SK-N-SH (cell line): Measurements from ENCODE around the gene PRAME. TPM values are rescaled to one million over a fixed set of nuclear protein-coding genes. Genes with fewer than 3 reads are reported as not detected.

Experiments
- CTCF ChIA-PET: fragments of 300-600, 350-600 bp; formaldehyde crosslinking; extraction: SDS; loops from one replicate; lab custom pipeline; 2021; lab: Yijun Ruan, JAX
- POLR2A ChIA-PET: fragments of 350-600 bp; sonication (Branson Sonifier 250); formaldehyde crosslinking; extraction: SDS; loops from one replicate; lab custom pipeline; 2020; ENCODE audit warnings: antibody characterized with exemption, inconsistent platforms; lab: Yijun Ruan, JAX
- DNase-seq: peaks from one replicate; pipeline ENCODE4 v3.0.0; 2012
- H2AFZ ChIP-seq: fragments of 200-600 bp; sonication (generic); 2 replicates; pipeline ENCODE4 v1.8.1; 2016; ENCODE audit warnings: antibody characterized with exemption, mild to moderate bottlenecking, low read depth
- H3F3A ChIP-seq: fragments of 200-600 bp; sonication (generic); replicated peaks from 2 replicates; pipeline ENCODE3; 2016; ENCODE audit warnings: antibody characterized with exemption, mild to moderate bottlenecking; ENCODE audit not compliant: insufficient read depth
- H3K27ac ChIP-seq, 2 experiments: fragments of 200-500 bp in 1 of 2; fragments of 200-600 bp in 1 of 2; sonication (Bioruptor generic) in 1 of 2; sonication (generic), shearing (Covaris generic) in 1 of 2; 2 replicates each; pipeline versions ENCODE4 v1.5.1 to v1.6.1; 2014 to 2016; ENCODE audit warnings: low read depth in 2 of 2, inconsistent platforms in 1 of 2, low read length in 1 of 2, mild to moderate bottlenecking in 1 of 2, mixed read lengths in 1 of 2
- H3K27me3 ChIP-seq: fragments of 200-600 bp; sonication (generic), shearing (Covaris generic); 2 replicates; pipeline ENCODE4 v1.6.1; 2016; ENCODE audit warnings: mixed run types; ENCODE audit not compliant: insufficient read depth
- H3K36me3 ChIP-seq, 2 experiments: fragments of 200-500 bp in 1 of 2; fragments of 200-600 bp in 1 of 2; sonication (Bioruptor generic) in 1 of 2; sonication (generic) in 1 of 2; replicated peaks in 1 of 2; 2 replicates each; pipeline versions ENCODE3 to v1.5.1; 2014 to 2016; ENCODE audit warnings: low read length in 1 of 2, mild to moderate bottlenecking in 1 of 2; ENCODE audit not compliant: insufficient read depth in 2 of 2, control insufficient read depth in 1 of 2
- H3K4me1 ChIP-seq, 2 experiments: fragments of 200-500 bp in 1 of 2; fragments of 200-600 bp in 1 of 2; sonication (Bioruptor generic) in 1 of 2; sonication (generic), shearing (Covaris generic) in 1 of 2; 2 replicates each; pipeline versions ENCODE4 v1.5.1 to v1.6.1; 2014 to 2016; ENCODE audit warnings: low read depth in 1 of 2, low read length in 1 of 2, mixed run types in 1 of 2; ENCODE audit not compliant: insufficient read depth in 2 of 2, control insufficient read depth in 1 of 2
- H3K4me2 ChIP-seq: fragments of 200-600 bp; sonication (generic), shearing (Covaris generic); 2 replicates; pipeline ENCODE4 v1.6.1; 2017; ENCODE audit warnings: mixed run types
- H3K4me3 ChIP-seq, 2 experiments: fragments of 200-500 bp in 1 of 2; fragments of 200-600 bp in 1 of 2; sonication (Bioruptor generic) in 1 of 2; sonication (generic), shearing (Covaris generic) in 1 of 2; 2 replicates each; pipeline versions ENCODE4 v1.5.1 to v1.8.1; 2014 to 2016; ENCODE audit warnings: low read depth in 2 of 2, inconsistent platforms in 1 of 2, low read length in 1 of 2, mild to moderate bottlenecking in 1 of 2, mixed read lengths in 1 of 2, moderate library complexity in 1 of 2
- H3K79me2 ChIP-seq: fragments of 200-600 bp; sonication (generic); 2 replicates; pipeline ENCODE4 v1.8.1; 2017; ENCODE audit warnings: mild to moderate bottlenecking; ENCODE audit not compliant: insufficient read depth
- H3K9ac ChIP-seq: fragments of 200-600 bp; sonication (generic); 2 replicates; pipeline ENCODE4 v1.6.1; 2017; ENCODE audit warnings: mixed run types
- H3K9me2 ChIP-seq: fragments of 200-600 bp; sonication (generic); 2 replicates; pipeline ENCODE4 v1.6.1; 2017; ENCODE audit warnings: mixed run types
- H3K9me3 ChIP-seq: fragments of 200-600 bp; sonication (generic); 2 replicates; pipeline ENCODE4 v1.6.1; 2017; ENCODE audit warnings: mixed run types, mild to moderate bottlenecking, moderate library complexity
- H4K20me1 ChIP-seq: fragments of 200-600 bp; sonication (generic); 2 replicates; pipeline ENCODE4 v1.6.1; 2017; ENCODE audit warnings: mild to moderate bottlenecking, mixed run types; ENCODE audit not compliant: insufficient read depth
- CTCF ChIP-seq: fragments of 200-600 bp; sonication (generic); IDR thresholded peaks from 2 replicates; pipeline ENCODE4 v1.6.1; 2017; ENCODE audit warnings: antibody characterized with exemption, mild to moderate bottlenecking, moderate library complexity
- FOSL2 ChIP-seq: IDR thresholded peaks from 2 replicates; pipeline ENCODE4 v1.4.0; 2012; ENCODE audit warnings: low read depth, mild to moderate bottlenecking, moderate library complexity, borderline replicate concordance
- GATA2 ChIP-seq: sonication (generic); formaldehyde crosslinking; IDR thresholded peaks from 2 replicates; pipeline ENCODE4 v1.5.0; 2020; ENCODE audit warnings: mild to moderate bottlenecking, missing genetic modification reagents
- MEF2A ChIP-seq: IDR thresholded peaks from 2 replicates; pipeline ENCODE4 v1.4.0; 2012; ENCODE audit warnings: low read depth, borderline replicate concordance
- RAD21 ChIP-seq: IDR thresholded peaks from 2 replicates; pipeline ENCODE4 v1.6.1; 2012; ENCODE audit warnings: mild to moderate bottlenecking, low read length
- RCOR1 ChIP-seq: fragments of 150-350 bp; IDR thresholded peaks from 2 replicates; pipeline ENCODE4 v1.6.1; 2017; ENCODE audit warnings: antibody characterized with exemption, low read length
- REST ChIP-seq: IDR thresholded peaks from 2 replicates; pipeline ENCODE4 v1.6.1; 2012; ENCODE audit warnings: mild to moderate bottlenecking, low read depth, low read length, moderate library complexity
- RFX5 ChIP-seq: IDR thresholded peaks from 2 replicates; pipeline ENCODE4 v1.6.1; 2012; ENCODE audit warnings: mild to moderate bottlenecking, improper control_type of control experiment, low read length
- SMC3 ChIP-seq: IDR thresholded peaks from 2 replicates; pipeline ENCODE4 v1.6.1; 2012; ENCODE audit warnings: low read depth, low read length, improper control_type of control experiment
- TAF1 ChIP-seq: IDR thresholded peaks from 2 replicates; pipeline ENCODE4 v1.6.1; 2012; ENCODE audit warnings: low read depth, mild to moderate bottlenecking, low read length, moderate library complexity, borderline replicate concordance
- YY1 ChIP-seq: IDR thresholded peaks from 2 replicates; pipeline ENCODE4 v1.4.0; 2012; ENCODE audit warnings: low read depth, mild to moderate bottlenecking
- WGBS: methylation state at CpG from one replicate; pipeline ENCODE4 v1.1.6; 2017; ENCODE audit warnings: low lambda C conversion rate; 5-methylcytosine and 5-hydroxymethylcytosine counted together
- polyA plus RNA-seq, 3 experiments: library from polyadenylated mRNA; depleted of rRNA; stranded (reverse); fragments of >200 nt; gene quantifications; 2 replicates each; pipeline ENCODE4 v1.2.3, GENCODE V29; 2012
- TF ChIP-seq, protein P1 (sequence below): IDR thresholded peaks from 2 replicates; pipeline ENCODE4 v1.4.0; 2012; ENCODE audit warnings: low read depth, borderline replicate concordance
- TF ChIP-seq, protein P2 (sequence below): fragments of 150-350 bp; IDR thresholded peaks from 2 replicates; pipeline ENCODE4 v1.6.1; 2017; ENCODE audit warnings: antibody characterized with exemption, low read length, low read depth, borderline replicate concordance

Gene PRAME
- polyA plus RNA-seq, 1 of the 3 experiments (the other 2 are of a cell fraction) = 193 TPM

GRCh38 chr22:22595001-22595835 is 36.2 kb upstream of the PRAME start (continued):
- TF ChIP-seq REST (no peak), FOSL2 (no peak), RFX5 (no peak), CTCF (no peak), TAF1 (no peak), RCOR1 (no peak), YY1 (no peak), GATA2 (CRISPR knock-in tag) (no peak)
- TF ChIP-seq, protein P1, sequence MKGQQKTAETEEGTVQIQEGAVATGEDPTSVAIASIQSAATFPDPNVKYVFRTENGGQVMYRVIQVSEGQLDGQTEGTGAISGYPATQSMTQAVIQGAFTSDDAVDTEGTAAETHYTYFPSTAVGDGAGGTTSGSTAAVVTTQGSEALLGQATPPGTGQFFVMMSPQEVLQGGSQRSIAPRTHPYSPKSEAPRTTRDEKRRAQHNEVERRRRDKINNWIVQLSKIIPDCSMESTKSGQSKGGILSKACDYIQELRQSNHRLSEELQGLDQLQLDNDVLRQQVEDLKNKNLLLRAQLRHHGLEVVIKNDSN = no peak
- TF ChIP-seq, protein P2, sequence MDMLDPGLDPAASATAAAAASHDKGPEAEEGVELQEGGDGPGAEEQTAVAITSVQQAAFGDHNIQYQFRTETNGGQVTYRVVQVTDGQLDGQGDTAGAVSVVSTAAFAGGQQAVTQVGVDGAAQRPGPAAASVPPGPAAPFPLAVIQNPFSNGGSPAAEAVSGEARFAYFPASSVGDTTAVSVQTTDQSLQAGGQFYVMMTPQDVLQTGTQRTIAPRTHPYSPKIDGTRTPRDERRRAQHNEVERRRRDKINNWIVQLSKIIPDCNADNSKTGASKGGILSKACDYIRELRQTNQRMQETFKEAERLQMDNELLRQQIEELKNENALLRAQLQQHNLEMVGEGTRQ = no peak
- TF ChIP-seq, all 33 proteins: peak for 0

DNA sequence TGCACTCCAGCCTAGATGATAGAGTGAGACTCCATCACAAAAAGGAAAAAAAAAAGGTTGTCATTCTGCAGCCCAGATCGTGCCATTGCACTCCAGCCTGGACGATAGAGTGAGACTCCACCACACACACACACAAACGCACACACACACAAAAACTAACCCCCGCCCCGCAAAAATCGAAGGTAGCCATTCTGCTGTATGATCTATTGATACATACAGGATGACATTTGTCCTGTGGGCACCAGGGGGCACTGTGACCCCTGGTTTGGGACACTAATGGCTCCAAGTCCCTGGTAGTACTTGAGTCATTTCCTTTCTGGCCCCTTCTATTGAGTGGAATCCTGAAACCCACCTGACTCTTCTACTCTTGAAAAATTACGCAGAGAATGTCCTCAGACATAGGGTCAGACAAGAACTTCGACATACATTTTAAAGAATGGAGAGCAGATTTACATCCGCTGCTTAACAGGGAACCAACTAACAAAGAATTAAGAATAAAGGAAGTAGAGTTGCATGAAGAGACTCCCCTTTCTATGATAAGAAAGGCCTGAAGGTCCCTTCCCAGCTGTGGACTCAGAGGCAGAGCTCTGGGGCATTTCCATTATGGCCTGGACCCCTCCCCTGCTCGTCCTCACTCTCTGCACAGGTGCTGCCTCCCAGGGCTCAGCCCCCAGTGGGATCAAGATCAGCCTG is 35.0 kb upstream of the PRAME start:
- H3K27ac ChIP-seq = no peak overlapping the region
- no peak overlapping the region for H2AFZ ChIP-seq
- no peak overlapping the region for H3K9ac ChIP-seq
- TF ChIP-seq CTCF (peak; percentile 78), RAD21 (peak; percentile 80), SMC3 (peak; percentile 62), MEF2A (no peak)
- TF ChIP-seq, protein P2 = no peak
- no peaks in the 10 kb centered on the region for H3F3A ChIP-seq
- no peak overlapping the region for H3K4me2 ChIP-seq
- no peaks in the 10 kb centered on the region; the same call in 1 of the 2 replicates for H3K27me3 ChIP-seq
- H3K4me3 ChIP-seq = no peak overlapping the region
- no peaks in the 10 kb centered on the region for H3K9me2 ChIP-seq
- H3K36me3 ChIP-seq = no peaks in the 10 kb centered on the region
- CTCF ChIA-PET = interaction anchor here (0.9 to 11.9 kb wide), 10 partner anchors 8 to 288 kb away, joined by 3 to 190 read pairs (median 4); no protein-coding TSS in a partner anchor
- H3K4me1 ChIP-seq = no peaks in the 10 kb centered on the region; a peak in 1 of 4 replicates
- peak; percentile 73 for DNase-seq
- H4K20me1 ChIP-seq = no peaks in the 10 kb centered on the region
- 36% methylated on average over 7 of the region's 10 CpGs for WGBS
- no peaks in the 10 kb centered on the region for H3K79me2 ChIP-seq
- H3K9me3 ChIP-seq = no peaks in the 10 kb centered on the region
- POLR2A ChIA-PET = no interaction called here
